ENCODE results near the gene NHS. TPM values are rescaled to one million over a fixed set of nuclear protein-coding genes. Genes with fewer than 3 reads are reported as not detected.

Gene NHS
- polyA plus RNA-seq (3.6 to 5.4 TPM (median 3.7 TPM) in 3 replicates), polyA minus RNA-seq (6.2 to 10.9 TPM (median 7.4 TPM) in 3 replicates)
- 3.3 TPM for polyA plus RNA-seq (2011; ENCODE audit: low read depth)
- 1.8 and 2.3 TPM in 2 replicates for polyA plus RNA-seq (2011; cell fraction: cytosol; rRNA removed)
- 11.5 and 12.4 TPM in 2 replicates for polyA plus RNA-seq (2011; cell fraction: nucleus; rRNA removed)
- 2.5 and 5.1 TPM in 2 replicates for polyA plus RNA-seq (2012; ENCODE audit: low replicate concordance)
- polyA minus RNA-seq (2011; cell fraction: cytosol; rRNA and poly(A)+ RNA removed), result 2.9 TPM
- polyA minus RNA-seq (2011; cell fraction: nucleus; rRNA and poly(A)+ RNA removed), result 7.9 and 14.3 TPM in 2 replicates

DNA sequence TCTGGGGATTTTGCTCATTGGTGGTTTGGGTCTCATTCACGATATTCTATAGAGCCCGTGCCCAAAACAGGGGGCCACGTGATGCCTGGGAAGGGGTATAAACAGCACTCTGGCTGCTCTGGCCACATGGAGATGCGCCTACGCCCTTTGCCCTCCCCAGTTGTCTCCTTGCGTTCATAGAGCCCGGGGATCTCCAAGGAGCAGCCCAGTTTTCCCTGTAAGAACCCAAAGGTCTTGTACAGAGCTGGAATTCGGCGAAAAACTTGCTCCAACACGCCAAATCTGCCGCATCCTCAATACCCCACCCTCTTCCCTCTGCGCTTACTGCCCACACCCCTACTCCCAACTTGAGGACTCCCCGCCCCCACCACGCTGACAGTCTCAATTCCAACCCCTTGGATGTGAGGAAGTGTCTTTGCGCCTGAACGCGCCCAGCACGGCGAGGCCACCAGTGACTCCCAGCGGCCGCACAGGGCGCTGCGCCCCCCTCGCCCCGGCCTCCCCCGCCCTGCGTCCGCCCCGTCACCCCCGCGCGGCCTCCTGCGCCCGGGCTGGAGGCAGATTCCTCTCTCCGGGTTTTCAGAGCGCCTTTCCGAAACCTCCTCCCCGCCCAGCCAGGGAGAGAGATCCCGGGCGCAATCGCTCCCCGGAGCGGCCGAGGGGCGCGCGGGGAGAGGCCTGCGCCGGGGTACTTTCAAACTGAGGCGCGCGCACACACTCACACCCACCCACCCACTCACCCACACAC is at the start of gene NHS:
TSS of gene NHS (plus strand) at position 582 of the 748 bp plus-strand sequence. CDS start 558 bp downstream, outside the sequence.
- H3K4me1 ChIP-seq (ENCODE audit: control insufficient read depth, extremely low read depth, insufficient read depth, low read length), result peaks cover 10% of the 10 kb centered on the region
- dilution Hi-C loops (cut with MboI; ENCODE audit: extremely low pct_ligation_motif_present, low sequenced_read_pairs), result no loop called here

DNA sequence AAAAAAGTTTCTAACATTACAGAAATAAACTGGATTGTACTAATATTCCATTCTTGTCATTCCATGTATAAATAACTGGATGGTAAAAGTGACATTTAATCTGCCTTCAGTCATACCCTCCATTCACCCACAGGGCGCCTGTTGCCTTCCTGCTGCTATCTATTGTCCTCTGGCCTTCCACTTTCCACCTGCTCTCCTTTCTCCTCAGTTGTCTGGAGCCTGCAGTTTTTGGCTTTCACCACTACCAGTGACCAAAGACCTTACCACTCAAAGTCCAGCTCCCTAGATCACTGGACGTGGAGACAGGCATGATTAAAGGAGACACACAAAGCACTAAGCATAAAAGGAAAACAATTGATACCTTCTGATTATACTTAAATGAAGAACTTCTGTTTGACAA is 46.2 kb upstream of the NHS start:
- H3K36me3 ChIP-seq (ENCODE audit: control insufficient read depth in 2 of 2, extremely low read depth in 1 of 2, insufficient read depth in 2 of 2, low read length in 2 of 2), result no peaks in the 10 kb centered on the region
- H3K4me2 ChIP-seq (ENCODE audit: control insufficient read depth, extremely low read depth, insufficient read depth, low read depth, low read length), result no peak overlapping the region
- H3K9me1 ChIP-seq (ENCODE audit: control insufficient read depth, extremely low read depth, insufficient read depth, low read length), result no peaks in the 10 kb centered on the region
- H3K27me3 ChIP-seq (ENCODE audit: control insufficient read depth, extremely low read depth, insufficient read depth, low read length), result no peaks in the 10 kb centered on the region
- no peaks in the 10 kb centered on the region for H4K20me1 ChIP-seq (ENCODE audit: control insufficient read depth, extremely low read depth, insufficient read depth, low read length)
- no peaks in the 10 kb centered on the region for H3K4me1 ChIP-seq (ENCODE audit: control insufficient read depth, extremely low read depth, insufficient read depth, low read length)
- TF ChIP-seq EZH2 (IDR thresholded peaks at IDR 0.05; ENCODE audit: low read length), result no peak
- TF ChIP-seq, protein P1, sequence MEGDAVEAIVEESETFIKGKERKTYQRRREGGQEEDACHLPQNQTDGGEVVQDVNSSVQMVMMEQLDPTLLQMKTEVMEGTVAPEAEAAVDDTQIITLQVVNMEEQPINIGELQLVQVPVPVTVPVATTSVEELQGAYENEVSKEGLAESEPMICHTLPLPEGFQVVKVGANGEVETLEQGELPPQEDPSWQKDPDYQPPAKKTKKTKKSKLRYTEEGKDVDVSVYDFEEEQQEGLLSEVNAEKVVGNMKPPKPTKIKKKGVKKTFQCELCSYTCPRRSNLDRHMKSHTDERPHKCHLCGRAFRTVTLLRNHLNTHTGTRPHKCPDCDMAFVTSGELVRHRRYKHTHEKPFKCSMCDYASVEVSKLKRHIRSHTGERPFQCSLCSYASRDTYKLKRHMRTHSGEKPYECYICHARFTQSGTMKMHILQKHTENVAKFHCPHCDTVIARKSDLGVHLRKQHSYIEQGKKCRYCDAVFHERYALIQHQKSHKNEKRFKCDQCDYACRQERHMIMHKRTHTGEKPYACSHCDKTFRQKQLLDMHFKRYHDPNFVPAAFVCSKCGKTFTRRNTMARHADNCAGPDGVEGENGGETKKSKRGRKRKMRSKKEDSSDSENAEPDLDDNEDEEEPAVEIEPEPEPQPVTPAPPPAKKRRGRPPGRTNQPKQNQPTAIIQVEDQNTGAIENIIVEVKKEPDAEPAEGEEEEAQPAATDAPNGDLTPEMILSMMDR (optimal IDR thresholded peaks at IDR 0.05 in 1 of 3, IDR thresholded peaks at IDR 0.05 in 1 of 3, conservative IDR thresholded peaks at IDR 0.05 in 1 of 3; ENCODE audit: extremely low read depth in 1 of 3, insufficient read depth in 2 of 3, low read length in 3 of 3), result no peak
- no peaks in the 10 kb centered on the region for H3K79me2 ChIP-seq (ENCODE audit: control insufficient read depth, insufficient read depth, low read length)
- no peak overlapping the region for H3K9ac ChIP-seq (ENCODE audit: control insufficient read depth, extremely low read depth, insufficient read depth, low read length)
- no peak overlapping the region for H3K4me3 ChIP-seq (ENCODE audit: control insufficient read depth in 2 of 3, extremely low read depth in 1 of 3, insufficient read depth in 2 of 3, low read depth in 1 of 3, low read length in 3 of 3)
- FAIRE-seq (no peak), DNase-seq (ENCODE audit: low read depth, low spot score) (no peak)
- H3K27ac ChIP-seq (ENCODE audit: control insufficient read depth, insufficient read depth, low read length), result no peak overlapping the region
- dilution Hi-C loops (cut with MboI; ENCODE audit: extremely low pct_ligation_motif_present, low sequenced_read_pairs), result no loop called here
- H3K9me3 ChIP-seq (ENCODE audit: control insufficient read depth, low read depth, low read length), result no peaks in the 10 kb centered on the region
- H2AFZ ChIP-seq (ENCODE audit: control insufficient read depth, low read length), result no peak overlapping the region

More for the DNA sequence above, at the start of gene NHS:
- Histone ChIP-seq H3K4me3 (ENCODE audit: control insufficient read depth in 2 of 3, extremely low read depth in 1 of 3, insufficient read depth in 2 of 3, low read depth in 1 of 3, low read length in 3 of 3) (peak within 1 kb of the TSS; percentile 59 to 79 (median 68)), H4K20me1 (ENCODE audit: control insufficient read depth, extremely low read depth, insufficient read depth, low read length) (no peaks in the 10 kb centered on the region), H3K27ac (ENCODE audit: control insufficient read depth, insufficient read depth, low read length) (peak within 1 kb of the TSS; percentile 86), H3K4me2 (ENCODE audit: control insufficient read depth, extremely low read depth, insufficient read depth, low read depth, low read length) (peak within 1 kb of the TSS; percentile 72), H3K9ac (ENCODE audit: control insufficient read depth, extremely low read depth, insufficient read depth, low read length) (peak within 1 kb of the TSS; percentile 89), H3K36me3 (ENCODE audit: control insufficient read depth in 2 of 2, extremely low read depth in 1 of 2, insufficient read depth in 2 of 2, low read length in 2 of 2) (no peaks in the 10 kb centered on the region), H3K9me1 (ENCODE audit: control insufficient read depth, extremely low read depth, insufficient read depth, low read length) (no peaks in the 10 kb centered on the region), H3K27me3 (ENCODE audit: control insufficient read depth, extremely low read depth, insufficient read depth, low read length) (no peaks in the 10 kb centered on the region), H3K9me3 (ENCODE audit: control insufficient read depth, low read depth, low read length) (no peaks in the 10 kb centered on the region), H3K79me2 (ENCODE audit: control insufficient read depth, insufficient read depth, low read length) (peaks cover 33% of the 10 kb centered on the region), H2AFZ (ENCODE audit: control insufficient read depth, low read length) (peak within 1 kb of the TSS; percentile 57)
- DNase-seq (ENCODE audit: low read depth, low spot score) (peak; percentile 89), FAIRE-seq (peak; percentile 9)
- TF ChIP-seq EZH2 (IDR thresholded peaks at IDR 0.05; ENCODE audit: low read length), result no peak
- TF ChIP-seq, protein P1 (optimal IDR thresholded peaks at IDR 0.05 in 1 of 3, IDR thresholded peaks at IDR 0.05 in 1 of 3, conservative IDR thresholded peaks at IDR 0.05 in 1 of 3; ENCODE audit: extremely low read depth in 1 of 3, insufficient read depth in 2 of 3, low read length in 3 of 3), result peak; percentile 18 to 74 (median 58)
